ENCODE data around the gene PRMT7.

The PRMT7 gene

DNA sequence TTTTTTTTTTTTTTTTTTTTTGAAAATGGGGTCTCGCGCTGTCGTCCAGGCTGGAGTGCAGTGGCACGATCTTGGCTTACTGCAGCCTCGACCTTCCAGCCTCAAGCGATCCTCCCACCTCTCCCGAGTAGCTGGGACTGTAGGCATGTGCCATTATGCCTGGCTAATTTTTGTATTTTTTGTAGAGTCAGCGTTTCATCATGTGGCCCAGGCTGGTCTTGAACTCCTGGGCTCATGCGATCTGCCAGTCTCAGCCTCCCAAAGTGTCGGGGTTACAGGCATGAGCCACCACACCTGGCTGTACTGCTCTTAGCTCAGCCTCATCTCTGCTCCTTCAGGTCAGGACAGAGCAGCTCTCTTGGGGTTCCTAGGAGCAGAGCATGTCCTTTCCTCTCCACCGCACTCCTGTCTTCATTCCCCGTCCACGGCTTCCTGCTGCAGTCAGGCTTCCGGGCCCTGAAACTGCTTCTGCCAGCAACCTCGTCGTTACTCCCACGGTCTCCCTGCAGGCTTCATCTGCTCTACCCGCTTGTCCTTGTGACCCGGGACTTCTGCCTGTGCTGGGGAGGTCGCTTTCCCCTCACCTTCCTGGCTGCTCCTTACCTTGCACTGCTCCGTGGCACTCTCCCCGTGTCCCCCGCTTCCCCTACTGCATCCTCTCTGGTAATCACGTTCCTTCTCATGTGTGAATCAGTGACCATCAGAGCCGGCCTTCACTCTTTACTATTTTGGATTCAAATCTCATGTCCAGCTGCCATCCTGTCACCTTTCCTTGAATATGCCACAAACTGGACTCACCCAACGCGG lies 38.0 kb downstream of the PRMT7 start:
- no peak for DNase-seq (ENCODE audit: low read depth)

DNA sequence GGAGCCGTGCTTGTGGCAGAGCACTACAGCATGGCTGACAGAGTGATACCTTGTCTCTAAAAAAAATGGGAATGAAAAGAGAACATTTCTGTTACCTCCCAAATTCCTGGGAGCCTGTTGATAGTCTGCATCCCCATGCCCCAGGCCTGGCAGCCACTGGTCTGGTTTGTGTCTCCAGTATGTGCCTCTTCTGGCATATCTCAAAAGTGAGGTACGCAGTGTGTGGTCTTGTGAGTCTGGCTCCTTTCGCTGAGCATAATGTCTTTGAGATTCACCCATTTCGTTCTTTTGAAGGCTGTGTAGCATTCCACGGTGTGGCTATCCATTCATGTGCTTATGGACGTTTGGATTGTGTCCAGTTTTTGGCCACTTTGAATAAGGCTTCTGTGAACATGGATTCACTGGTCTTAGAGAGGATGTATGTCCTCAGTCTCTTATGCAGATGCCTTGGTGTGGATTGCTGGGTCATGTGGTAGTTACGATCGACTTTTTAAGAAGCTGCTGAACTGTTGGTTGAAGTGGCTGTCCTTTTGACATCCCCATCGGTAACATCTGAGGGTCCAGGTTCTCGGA lies 39.1 kb downstream of the PRMT7 start:
- no peak for DNase-seq (ENCODE audit: low read depth)

DNA sequence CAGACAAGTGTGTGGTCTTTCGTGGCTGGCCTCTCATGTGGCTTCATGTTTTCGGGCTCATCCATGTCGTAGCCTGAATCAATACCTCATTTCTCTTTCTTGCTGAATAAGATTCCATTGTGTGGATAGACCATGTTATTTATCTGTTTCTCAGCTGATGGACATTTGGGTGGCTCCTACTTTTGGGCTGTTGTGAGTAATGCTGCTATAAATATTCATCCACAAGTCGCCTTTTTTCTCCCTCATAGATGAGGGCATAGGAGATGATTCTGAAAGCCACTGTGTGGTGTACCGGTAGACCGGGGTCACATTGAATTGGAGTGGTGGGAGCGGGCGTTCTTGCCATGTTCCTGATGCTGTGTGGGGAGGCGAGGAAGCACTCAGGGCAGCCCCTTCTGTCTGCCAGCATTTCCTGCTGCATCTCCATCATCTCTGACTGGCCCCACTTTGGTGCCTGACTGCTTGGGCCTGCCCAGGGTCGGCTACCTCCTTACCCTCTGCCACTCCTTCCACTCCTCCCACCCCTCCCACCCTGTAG lies 40.1 kb downstream of the PRMT7 start:
- DNase-seq (ENCODE audit: low read depth), result no peak

DNA sequence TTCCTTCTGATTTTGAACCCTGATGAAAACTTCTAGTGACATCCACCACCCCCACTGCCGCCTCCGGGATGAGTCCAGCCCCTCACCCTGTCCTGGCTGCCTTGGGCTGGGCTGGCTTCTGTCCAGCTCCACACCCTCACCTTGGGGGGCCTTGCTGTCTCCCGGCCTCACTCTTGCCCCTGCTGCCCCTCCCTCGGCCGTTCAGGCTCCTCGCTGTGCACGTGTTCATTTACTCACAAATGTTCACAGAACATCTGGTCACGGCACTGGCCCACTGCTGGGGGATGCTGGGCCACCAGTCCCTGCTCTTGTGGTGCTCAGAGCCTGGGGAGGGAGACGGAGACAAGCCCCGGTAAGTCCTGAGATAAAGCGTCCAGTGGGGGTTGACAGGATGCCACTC lies 40.6 kb downstream of the PRMT7 start:
- no peak for DNase-seq (ENCODE audit: low read depth)

DNA sequence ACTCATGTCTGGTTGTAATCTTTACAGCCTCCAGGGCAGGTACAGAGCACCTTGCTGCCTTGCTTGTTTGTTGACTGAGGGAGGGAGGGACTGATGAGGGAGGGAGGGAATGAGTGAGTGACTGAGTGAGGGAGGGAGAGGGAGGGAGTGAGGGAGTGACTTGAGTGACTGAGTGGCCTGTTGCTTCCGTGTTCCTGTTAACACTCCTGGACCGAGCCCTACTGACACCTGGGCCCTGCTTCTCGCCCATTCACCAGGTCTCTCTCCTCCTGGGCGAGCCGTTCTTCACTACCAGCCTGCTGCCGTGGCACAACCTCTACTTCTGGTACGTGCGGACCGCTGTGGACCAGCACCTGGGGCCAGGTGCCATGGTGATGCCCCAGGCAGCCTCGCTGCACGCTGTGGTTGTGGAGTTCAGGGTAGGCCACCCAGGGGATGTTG lies 41.2 kb downstream of the PRMT7 start:
- DNase-seq (ENCODE audit: low read depth), result no peak

DNA sequence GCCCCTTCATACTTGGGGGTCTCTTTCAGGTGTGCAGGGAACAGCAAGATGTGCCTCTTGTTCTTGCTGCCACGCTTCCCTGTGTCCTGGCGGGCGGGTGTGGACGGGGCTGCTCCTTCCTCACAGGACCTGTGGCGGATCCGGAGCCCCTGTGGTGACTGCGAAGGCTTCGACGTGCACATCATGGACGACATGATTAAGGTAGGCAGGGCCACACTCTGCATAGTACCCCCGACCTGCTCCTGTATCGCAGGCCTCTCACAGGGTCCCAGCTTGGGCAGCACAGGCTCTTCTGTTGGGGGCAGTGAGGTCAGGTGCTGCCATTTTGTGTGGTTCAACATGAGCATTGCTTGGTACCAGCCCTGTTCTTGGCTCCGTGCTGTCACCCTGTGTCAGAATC lies 42.5 kb downstream of the PRMT7 start:
- no peak for DNase-seq (ENCODE audit: low read depth)

DNA sequence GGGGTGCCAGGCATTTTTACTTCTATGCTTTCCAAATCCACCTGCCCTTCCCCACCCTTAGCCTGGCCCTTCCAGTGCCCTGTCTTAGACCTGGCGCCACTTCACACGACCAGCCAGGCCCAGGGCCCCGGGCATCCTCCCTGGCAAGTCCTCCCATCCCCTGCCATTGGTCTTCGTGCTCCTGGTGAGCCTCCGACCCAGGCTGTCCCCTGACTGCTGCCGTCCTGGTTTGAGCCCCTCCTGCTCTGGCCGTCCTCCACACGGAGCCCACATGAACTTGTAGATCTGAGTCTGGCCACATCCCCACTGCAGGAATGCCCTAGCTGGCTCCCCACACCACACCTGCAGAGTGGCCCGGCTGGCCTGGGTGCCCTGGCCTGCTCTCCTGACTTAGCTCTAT lies 44.0 kb downstream of the PRMT7 start:
- DNase-seq (ENCODE audit: low read depth), result no peak

DNA sequence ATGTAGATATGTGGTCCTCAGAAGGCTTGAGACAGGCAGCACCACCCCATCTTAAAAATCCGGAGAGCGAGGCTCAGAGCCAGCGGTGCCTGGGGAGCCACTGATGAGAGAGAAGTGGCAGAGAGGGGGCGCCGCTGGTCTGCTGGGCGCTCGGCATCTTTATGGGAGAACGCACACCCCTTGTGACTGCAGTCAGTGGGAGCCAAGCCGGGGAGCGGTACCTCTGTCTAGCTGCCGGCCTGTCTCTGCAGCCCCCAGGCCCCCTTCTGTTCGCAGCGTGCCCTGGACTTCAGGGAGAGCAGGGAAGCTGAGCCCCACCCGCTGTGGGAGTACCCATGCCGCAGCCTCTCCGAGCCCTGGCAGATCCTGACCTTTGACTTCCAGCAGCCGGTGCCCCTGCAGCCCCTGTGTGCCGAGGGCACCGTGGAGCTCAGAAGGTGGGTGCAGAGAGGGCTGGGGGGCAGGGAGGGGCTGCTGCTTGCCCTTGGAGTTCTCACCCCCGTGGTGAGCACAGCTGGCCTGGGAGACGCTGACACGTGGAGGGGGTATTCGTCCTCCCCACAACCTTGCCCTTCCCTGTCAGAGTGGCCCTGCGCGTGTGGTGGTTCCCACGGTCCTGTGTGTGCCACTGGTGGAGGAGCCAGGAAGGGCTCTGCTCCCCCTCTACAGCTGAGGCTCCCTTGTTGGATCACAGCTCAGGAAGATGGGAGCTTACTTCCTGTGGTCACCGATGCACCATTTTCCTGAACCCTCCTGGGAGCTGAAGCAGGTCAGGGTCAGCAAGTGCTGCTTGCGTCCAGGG lies 44.8 kb downstream of the PRMT7 start:
- no peak for DNase-seq (ENCODE audit: low read depth)

DNA sequence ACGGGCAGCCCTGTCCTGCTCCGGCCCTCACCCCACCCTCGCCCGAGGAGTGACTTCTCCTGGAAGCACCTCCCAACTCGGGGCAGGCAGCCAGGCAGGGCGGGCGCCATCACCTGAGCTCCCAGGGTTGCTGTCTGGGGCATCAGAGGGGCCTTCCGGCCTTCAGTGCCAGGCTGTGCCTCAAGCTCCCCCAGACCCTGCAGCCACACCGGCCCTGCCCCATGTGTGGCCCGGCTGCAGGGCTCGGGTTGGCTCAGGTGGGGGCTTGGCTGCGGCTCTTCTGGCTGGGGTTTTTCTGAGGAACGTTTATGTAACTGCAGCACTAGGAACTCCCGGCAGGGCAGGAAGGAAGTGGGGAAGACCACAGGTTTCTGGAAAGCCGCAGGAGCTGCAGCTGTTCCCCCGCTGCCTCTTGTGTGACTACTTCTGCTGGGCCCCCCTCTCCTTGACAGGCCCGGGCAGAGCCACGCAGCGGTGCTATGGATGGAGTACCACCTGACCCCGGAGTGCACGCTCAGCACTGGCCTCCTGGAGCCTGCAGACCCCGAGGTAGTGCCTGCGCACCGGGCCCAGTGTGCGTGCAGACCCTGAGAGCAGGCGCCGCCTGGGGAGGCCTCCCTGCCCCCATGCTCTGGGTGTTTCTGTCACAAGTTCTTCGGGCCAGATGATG lies 45.6 kb downstream of the PRMT7 start:
- peak; percentile 36 for DNase-seq (ENCODE audit: low read depth)

DNA sequence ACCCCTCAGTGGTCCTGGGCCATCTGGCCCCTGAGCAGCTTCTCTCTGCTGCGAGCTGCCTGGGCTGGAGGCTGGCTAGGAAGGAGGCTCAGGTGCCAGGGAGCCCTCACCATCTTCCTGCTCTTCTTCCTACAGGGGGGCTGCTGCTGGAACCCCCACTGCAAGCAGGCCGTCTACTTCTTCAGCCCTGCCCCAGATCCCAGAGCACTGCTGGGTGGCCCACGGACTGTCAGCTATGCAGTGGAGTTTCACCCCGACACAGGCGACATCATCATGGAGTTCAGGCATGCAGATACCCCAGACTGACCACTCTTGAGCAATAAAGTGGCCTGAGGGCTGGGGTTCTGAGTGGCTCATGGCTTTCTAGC lies 46.1 kb downstream of the PRMT7 start:
- DNase-seq (ENCODE audit: low read depth), result no peak

DNA sequence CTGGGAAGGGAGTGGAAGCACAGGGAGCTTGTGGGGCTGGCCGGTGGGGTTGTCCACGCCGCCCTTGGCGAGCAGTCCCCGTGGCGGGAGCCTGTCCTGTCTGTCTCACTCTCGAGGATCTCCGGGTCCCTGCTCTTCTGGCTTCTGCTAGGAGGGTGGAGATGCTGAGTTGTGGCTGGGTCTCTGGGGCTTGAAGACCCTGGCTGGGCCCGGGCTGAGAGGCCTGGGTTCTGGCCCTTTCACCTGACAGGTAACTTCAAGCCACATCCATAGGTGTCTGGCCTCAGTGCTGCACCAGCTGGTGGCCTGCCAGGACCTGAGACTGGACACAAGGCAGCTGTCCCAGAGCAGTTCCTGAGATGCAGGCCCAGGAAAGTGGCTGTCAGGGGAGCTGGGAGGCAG lies 46.7 kb downstream of the PRMT7 start:
- DNase-seq (ENCODE audit: low read depth), result no peak

DNA sequence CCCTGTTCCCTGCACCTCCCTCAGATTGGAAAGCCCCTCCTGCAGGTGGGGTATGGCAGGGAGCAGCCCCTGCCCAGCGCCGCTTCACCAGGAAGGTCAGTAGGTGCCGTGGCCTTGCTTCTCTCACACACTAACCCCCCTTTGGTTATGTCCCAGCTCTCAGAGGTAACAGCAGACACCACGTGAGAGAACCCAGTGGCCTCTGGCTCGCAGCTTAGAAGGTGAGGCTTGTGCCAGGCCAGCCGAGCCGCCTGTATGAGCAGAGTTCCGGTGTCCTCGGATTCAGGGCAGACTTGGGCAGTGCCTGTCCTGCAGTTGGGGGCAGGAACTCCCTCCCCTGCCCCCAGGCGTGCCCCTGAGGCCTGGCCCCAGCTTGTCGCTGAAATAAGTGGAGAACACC lies 47.1 kb downstream of the PRMT7 start:
- DNase-seq (ENCODE audit: low read depth), result no peak

DNA sequence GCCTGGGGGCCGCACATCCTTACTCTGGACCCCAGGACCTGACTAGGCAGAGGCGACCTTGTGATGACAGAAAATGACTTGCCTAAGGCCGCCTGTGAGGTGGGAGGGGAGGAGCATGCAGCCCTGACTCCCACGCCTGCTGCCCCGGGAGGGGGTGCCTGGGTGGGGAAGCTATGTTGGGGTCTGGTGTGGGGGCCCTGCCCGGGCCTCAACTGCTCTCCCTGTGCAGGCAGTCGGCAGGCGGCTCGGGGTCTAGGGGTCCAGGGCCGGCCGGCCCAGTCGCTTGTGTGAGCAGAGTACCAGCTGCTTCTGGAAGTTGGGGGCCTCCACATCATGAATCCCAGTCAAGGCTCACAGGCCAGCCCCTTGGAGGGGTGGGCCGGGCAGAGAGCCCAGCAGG lies 48.1 kb downstream of the PRMT7 start:
- DNase-seq (ENCODE audit: low read depth), result no peak

DNA sequence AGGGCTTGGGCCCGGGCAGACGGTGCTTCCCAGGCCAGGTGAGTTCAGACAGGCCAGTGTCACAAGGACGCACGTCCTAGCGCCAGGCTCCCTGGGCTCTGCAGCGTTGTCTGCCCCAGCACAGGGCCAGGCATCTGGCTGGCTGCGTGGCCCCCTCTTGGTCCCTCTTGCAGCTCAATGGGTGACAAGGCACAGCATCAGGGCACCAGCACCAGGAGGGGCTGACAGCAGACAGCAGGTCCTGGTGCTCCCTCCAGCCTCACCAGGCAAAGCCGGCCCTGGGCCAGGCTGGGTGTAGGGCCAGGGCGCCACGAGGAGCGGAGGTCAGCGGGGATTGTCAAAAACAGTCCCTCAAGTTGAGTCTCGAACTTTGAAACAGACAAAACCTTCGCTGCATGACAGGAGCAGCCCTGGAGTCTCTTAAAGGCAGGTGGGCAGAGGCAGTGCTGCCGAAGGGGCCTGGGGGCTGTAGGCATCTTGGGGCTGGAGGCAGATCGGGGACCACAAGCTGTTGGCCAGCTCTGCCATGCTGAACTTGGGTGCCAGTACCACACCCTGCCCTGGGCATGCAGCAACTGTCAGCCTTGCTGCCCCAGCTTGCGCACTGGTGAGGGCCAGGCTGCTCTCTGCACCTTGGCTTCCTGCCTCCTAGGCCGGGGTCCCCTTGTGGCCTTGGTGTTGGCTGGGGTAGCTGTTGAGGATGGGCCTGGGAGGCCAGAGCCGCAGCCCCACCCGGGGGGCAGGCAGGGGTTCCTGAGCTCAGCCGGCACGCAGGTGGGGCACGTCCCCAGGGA lies 48.8 kb downstream of the PRMT7 start:
- no peak for DNase-seq (ENCODE audit: low read depth)

DNA sequence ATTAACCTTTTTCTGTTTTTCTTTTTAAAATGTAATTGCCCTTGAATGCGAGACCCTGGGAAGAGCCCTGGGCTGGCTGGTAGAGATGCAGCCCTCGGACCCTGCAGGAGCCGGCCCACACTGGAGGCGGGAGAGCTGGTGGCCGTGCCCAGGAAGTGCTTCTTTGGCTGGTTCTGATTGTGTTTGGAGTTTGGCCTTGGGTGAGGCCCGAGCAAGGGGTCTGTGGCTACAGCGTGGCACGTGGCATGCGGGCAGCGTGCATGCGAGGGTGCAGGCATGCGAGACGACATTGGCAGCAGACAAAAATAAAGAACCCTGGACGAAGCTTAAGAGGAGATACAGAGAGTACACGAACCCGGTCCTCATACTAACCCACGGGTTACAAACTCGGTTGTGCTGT lies 49.7 kb downstream of the PRMT7 start:
- no peak for DNase-seq (ENCODE audit: low read depth)

DNA sequence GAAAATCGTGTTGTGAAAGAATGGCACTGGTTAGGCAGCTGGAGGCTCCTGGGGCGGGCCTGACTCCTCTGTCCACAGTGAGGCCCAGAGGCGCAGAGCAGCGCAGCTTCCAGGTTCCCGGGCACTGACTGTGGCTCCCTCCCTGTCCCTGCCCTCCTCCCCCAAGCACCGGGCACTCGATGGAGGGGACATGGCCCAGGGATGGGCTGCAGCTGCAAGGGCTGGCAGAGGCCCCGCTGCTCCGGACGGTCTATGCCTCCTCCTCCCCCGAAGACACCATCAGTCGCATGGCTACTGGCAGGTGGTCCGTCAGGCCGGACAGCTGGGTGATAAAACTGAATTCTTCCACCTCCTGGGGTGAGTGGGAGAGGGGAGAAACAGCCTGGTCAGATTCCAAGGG lies 50.1 kb downstream of the PRMT7 start:
- no peak for DNase-seq (ENCODE audit: low read depth)

DNA sequence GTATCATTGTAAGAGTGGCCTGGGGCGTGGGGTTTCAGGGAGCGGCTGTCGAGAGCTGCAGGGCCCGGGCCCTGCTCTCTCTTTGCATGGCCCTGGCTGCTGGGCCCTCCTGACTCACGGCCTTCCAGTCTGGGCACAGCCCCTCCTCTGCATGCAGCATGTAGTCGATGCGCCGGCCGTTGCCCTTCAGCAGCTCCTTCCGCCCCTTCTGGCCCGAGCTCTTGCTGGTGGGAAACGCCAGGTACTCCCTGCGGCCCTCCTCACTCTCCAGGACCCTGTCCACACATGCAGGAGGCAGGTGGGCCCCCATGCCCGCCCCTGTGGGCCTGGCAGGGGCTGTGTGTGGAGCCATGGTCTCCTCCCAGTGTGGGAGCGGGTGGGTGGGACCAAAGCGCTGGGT lies 50.7 kb downstream of the PRMT7 start:
- DNase-seq (ENCODE audit: low read depth), result no peak

DNA sequence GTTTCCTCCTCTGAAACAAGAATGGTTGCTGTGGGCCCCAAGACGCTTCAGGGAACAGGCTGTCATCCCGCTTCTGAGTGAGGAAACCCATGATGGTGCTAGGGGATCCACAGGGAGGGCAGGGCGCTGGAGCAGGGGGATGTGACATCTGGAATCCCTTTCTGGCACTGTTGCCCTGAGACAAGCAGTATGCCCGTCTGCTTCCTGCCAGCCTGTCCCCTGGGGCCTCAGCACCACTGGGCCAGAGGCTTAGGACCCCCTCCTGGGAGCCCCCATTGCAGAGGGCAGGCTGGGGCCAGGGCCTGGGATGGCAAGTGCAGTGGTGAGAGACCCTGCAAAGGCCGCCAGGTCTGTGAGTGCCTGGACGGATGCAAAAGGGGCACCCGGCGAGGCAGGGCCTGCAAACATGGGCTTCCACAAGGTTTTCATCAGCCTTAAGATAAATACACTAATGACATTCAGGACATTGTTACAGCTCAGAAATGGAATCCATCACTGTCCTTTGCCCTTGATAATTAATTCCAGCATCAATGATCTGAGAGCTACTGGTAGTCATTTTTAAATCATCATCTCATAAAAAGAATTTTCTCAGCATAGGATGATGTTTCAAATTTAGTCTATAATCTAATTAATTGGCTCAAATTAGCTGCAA lies 51.6 kb downstream of the PRMT7 start:
- no peak for DNase-seq (ENCODE audit: low read depth)

DNA sequence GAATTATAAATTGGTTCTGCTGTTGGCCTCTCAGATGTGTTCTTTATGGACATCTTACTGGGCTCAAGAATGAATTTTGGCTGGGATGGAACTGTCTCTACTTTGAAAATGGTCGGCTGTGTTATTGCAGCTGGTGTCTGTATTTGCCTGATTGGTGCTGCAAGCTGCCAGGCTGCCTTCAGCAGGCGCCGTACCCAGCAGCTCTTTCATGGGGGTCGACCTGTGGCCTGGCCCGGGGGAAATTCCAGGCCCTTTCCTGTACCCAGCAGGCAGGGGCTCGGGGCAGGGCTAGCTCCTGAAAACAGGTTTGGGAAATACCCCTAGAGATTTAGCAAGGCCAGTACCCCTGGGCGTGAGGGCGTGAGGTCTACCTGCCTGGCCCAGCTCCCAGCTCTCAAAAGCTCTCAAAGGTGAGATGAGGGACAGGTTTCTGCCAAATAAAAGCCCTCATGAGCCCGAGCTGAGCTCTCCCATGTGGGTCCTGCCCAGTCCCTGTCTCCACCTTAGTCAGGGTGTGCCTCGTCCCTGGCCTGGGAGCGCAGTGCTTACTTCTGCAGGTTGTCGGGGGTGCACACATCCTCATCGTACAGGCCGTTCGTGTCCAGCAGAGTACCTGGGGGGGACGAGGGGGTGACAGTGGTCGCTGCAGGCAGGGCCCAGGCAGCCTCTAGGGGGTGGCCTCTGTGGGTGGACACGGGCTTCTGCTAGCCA lies 52.3 kb downstream of the PRMT7 start:
- no peak for DNase-seq (ENCODE audit: low read depth)

Data from activated T-cell treated with anti-CD3 and anti-CD28 coated beads for 1 hour (primary cell).